ENCODE results near the gene FAM200C.

Gene FAM200C

DNA sequence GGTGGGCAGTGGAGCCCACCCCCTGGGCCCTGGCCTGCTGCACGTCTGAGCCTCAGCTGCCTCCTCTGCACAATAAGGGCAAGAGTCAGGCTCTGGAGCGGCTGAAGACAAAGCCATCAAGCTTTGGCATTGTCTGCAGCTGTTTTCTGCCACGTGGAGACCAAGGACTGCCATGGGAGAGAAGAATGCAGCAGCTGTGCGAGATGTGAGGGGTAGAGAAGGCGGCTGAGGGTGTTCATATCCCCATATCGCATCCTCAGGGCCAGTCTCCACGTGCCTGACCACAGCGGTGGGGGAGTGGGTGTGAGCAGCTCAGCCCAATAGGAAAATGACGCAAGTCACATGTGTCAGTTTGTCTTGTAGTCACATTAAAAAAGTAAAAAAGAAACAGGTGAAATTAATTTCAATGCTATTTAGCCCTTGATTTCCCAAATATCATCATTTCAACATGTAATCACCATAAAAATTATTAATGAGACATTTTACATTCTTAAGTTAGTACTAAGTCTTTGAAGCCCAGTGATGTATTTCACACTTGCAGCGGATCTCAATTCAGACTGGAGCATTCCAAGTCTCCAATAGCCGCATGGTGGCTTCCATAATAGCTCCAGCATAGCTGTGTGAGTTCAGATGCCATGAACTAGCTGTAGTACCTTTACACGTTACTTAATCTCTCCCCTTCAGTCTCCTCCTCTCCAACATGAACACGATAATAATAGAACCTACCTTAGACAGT lies 36.0 kb downstream of the FAM200C start:
- no peak for DNase-seq

DNA sequence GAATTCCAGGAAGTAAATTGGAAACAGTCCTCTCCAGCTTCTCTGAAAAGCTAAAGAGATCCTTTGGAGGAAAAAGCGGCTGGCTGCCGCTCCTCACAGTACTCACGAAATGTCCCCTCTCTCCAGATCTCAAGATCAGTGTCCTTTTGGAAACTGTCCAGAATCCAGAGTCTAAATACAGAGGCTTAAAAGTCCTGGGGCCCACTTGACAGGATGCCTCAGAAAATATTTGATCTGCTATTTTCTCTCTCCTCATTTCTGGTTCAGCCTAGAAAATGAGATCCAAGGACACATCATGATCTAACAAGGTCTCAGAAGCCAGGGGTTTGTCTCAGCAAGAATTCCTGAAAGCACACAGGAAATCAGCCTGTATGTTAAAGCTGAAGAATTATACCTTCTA lies 36.6 kb downstream of the FAM200C start:
- no peak for DNase-seq

DNA sequence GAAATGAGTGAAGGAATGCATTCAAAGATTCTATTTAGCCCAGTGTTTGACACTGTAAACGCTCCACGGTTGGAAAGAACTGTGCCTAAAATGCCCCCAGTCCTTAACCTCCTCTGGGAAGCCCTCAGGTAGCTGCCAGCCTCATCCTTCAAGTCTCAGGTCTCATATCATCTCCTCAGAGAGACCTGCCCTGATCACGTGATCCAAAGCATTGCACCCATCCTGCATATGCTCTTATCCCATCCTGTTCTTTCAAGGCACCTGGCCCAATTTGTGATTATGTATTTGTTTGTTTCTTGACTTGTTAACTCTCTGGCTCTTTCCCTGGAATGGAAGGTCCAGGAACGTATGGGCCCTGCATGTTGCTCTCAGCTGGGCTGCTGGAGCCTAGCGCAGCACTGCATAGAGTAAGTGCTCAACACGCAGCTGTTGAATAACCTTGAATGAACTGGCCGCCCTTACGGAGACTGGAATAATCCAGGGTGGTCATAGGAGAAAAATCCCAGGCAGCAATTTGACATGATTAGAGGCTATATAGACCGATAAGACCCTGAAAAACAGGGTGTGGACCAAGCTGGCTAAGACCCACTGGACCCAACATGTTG lies 38.1 kb downstream of the FAM200C start:
- no peak for DNase-seq

DNA sequence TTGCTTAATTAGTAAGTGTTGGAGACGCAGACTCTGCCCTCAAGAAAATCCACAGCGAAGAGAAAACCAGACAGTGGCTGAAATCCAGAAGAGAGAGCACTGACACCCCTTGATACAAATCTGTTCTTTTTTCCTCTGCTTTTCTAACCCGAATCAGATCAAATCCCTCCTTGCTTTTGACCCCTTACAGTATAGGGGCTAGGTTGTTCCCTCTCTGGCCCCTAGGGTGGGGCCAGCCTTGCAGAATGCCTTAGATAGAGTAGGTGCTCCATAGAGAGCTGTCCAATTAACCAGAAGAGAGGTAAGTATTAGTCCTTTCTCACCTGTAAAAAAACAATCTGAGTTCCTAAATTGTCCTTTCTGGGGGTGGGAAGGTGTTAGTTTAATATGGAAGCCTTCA lies 39.5 kb downstream of the FAM200C start:
- DNase-seq, result no peak

DNA sequence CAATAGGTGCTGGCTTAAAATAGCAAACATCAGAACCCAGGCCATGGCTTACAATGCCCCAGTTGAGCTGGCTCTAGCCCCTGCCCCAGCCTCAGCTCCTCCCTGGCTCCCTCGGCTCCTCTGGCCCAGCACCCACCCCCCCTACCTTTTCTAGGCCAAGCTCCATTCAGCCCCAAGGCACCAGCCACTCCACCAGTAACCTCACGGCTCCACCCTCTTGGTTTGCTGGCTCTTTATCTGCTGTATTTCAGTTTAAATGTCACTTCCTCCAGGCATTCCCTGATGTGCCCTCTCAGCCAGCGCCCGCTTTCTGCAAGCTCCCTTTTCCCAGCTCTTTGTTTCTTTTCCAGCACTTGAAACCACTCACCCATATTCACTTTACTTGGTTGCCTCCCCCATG lies 40.0 kb downstream of the FAM200C start:
- no peak for DNase-seq

DNA sequence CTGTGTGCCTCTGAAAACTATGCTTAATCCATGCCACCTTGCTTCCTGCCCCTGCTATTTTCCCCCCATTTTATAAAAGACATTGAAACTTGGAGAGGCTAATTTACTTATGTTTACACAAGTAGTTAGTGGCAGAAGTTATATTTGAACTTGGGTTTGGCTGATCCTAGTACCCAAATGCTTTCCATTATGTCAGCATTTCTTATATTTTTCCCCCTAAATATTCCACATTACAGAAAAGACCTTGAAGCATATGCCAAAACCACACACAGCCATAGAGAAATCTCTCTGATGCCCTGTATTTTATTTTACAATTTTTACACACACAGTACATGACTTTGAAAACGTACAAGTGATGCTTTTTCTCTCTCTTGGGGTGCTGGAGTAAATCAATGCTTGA lies 40.6 kb downstream of the FAM200C start:
- DNase-seq, result no peak

DNA sequence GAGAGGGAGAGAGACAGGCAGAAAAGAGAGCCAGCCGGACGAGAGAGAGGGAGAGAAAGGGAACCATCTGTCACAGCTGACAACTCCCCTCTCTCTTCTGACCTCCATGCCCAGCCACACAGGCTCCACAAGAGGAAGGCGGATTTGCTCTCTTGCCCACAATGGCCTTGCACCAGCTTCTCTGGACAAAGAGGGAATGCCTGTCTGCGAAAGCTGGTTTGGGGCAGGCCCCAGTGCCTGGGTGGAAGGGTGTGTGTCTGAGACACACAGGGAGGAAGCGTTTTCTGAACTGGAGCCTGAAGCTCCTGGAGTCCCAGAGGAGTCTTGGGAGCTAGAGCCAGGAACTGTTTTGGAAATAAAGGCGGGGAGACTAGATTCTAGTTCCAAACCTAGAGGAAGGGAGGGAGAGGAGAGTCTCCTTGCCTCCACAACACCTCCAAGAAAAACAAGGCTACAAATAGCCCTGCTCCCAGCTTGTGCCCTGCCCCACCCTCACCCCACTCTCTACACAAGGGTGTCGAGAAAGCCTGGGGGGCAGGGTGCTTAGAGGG lies 41.9 kb downstream of the FAM200C start:
- no peak for DNase-seq

DNA sequence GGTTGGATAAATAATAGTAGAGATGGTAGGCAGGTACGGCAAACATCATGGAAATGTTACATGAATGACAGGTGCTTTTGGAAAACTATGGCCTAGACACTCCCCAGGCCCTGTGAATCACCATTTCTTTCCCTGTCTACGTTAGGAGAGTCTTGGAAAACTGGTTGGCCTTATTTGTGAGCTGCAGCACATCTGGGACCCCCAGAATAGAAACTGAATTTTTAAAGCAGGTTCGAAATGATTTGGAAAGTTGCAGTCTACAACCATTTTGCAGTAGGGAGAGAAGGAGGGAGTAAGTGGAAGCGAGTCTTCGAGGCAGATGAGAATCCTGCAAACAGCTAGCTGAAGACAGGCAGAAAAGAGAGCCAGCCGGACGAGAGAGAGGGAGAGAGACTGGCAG lies 42.5 kb downstream of the FAM200C start:
- DNase-seq, result no peak

DNA sequence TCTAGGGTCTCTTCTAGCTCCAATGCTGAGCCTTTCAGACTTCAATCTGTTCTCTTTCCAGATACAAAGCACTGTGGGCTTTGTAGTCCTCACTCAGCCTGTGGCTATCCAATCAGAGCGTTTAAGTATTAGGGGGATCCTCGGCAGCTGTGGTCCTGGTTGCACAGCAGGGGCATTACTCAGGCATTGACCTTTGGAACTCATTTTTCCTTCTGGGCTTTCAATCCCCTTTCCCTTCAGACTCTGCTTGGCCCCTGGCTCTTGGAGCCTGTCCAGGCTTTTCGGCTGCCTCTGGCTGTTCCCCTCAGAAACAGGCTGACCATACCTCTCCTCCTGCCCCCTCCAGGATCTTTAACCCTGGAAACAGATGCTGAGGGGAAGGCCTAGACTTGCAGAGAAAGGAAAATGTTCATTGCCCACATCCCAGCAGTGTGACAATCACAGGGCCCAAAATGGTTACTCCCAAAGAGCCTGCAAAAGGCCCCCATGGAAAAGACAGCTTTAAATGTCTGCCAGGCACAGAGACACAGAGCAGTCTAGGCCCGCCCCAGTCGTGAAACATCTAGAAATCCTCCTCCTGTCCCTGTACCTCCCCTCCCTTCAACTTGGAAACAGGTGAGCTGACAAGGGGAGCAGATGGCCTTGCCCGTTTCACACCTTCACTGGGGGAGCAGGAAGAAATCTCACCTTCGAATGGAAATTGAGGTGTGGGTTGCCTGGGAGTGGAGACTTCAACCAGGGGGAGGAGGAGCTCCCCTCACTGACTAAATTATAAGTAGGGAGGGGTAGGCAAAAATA lies 43.1 kb downstream of the FAM200C start:
- DNase-seq, result no peak

DNA sequence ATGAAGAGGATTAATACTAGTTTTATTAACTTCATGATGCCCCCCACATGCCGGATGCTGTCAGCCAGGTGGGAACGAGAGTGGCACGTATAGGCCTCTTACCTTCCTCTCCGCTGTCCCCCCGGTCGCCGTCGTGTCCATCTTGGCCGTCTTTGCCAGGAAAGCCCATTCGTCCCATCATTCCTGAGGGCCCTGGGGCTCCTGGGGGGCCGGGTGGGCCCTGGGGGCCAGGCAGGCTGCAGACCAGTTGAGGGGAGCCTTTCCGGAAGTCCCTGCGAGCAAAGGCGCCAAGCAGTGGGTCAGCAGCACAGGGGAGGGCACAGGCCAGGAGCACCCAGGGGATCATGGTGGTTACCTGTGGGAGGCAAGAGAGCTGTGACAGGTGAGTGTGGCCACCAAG lies 45.2 kb downstream of the FAM200C start:
- no peak for DNase-seq

DNA sequence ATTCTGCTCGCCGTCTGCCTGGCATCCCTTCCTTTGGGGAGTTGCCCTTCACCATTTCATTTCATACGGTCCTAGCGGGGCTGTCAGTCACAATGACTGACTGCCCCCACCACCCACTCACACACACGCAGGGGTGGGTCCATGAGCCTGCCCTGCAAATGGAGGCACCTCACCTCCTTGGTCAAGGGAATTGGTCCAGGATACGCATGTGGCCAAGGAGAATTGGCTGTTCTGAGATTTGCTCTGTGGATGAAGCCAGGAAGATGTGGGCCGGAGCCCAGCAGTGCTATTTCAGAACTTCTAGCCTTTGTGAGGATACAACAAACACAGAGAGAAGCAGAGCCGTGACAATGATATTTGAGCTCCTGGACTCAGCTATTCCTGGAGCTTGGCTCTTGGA lies 46.5 kb downstream of the FAM200C start:
- no peak for DNase-seq

DNA sequence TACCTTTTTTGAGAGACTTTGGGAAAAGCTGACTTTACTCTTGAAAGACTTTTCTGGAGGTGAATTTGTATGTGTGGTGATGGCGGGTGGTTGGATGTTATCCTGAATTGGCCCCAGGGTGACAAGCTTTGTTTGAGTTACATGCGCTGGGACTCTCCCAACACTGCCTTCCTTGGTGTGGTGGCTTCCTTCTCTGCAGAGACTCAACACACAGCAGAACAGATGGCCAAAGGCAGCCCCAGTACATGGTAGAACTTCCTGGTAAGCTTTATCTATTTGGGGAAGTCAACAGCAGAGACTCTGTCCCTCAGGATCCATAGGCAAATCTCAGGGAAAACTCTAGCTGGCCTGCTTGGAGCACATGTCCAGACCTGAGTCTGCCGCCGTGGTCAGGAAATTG lies 47.5 kb downstream of the FAM200C start:
- DNase-seq, result no peak

DNA sequence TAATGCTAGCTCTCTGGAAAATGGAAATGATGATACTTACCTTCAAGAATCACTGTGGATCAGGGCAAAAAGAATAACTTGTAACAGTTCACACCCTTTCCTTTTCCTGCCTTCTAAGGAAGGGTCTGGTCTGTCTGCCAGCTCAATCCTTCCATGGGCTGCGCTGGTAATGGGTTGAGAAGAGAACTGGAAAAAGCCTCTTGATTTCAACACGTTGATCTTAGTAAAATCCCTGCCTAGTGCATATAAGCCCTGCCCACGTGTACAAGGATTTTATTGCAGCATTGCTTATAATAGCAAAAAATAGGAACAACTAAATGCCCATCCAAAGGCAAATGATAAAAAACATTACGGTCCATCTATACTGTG lies 49.9 kb downstream of the FAM200C start:
- no peak for DNase-seq

DNA sequence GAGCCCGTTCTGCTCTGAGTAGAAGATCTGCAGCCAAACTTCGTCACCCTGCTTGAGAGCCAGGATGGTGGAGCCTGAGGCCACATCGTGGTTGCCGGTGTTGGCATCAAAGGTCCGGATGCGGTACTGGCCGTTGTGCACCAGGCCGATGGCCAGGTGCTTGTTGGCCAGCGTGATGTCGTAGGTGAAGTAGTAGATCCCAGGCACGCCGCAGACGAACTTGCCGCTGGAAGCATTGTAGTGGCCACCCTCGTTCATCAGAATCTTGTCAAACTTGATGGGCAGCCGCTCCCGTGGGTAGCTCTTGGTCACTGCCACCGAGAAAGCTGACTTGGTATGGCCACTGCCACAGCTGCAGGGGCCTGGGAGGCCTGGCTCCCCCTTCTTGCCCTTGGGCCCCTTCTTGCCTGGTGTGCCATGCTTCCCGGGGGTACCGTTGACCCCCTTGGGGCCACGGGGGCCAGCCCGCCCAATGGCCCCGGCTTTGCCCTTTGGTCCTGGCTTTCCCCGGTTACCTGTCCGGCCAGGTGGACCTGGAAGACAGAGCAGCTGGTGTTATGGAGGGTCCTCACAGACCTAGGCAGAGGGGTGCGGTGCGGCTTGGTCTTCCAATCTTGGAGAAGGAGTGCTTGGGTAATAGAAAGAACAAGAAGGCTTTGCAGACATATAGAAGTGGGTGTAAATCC lies 50.5 kb downstream of the FAM200C start:
- no peak for DNase-seq

DNA sequence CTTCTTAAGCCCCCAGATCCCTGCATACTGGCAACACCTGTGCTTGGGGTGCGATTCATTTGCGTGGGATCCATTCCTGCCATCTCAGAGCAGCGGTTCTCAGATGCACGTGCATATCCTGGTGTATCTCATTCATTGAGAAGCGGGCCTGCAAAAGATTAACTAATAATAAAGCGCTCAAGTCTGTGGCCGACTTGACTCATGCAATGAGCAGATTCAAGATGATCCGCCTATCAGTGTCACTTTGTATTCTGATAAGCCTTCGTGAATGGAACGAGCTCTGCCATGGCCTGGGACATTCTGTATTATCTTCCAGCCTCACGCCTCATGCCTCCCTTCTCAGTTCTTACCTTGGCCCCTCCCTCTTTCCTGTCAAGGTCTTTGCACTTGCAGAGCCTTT lies 51.8 kb downstream of the FAM200C start:
- DNase-seq, result no peak

DNA sequence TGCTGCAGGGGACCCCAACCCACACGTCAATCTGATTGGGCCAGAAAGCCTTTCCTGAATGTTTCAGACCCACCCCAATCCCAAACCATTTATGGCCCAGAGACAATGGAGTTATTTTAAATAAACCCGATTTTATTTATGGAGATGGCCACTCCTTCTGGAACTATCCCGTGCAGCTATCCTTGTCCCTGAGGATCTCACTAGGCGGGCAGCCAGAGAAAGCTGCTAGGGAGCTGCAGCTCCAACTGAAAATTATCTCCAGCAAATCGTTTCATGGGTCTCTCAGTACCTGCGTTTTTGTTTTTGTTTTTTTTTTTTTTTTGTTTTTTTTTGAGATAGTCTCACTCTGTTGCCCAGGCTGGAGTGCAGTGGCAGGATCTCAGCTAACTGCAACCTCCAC lies 52.4 kb downstream of the FAM200C start:
- no peak for DNase-seq
